Natural killer cell (primary cell): ENCODE data around the gene KREMEN1. TPM values are rescaled to one million over a fixed set of nuclear protein-coding genes. Genes with fewer than 3 reads are reported as not detected.

Experiments
- ATAC-seq, 3 donors: fragments of 150-1000 bp in 2 of 3; fragments of 200-7000 bp in 1 of 3; cut with Tn5 transposase; 1 replicate in 1 of 3; 2 replicates in 2 of 3; pipeline ENCODE4 v1.10.0; 2021; ENCODE audit warnings: mild to moderate bottlenecking in 2 of 3, moderate library complexity in 2 of 3
- DNase-seq, 2 donors: peaks; one replicate each; pipeline versions ENCODE4 v3.0.0 to v3.0.0-alpha.2; 2013 to 2021; ENCODE audit warnings: mixed read lengths in 1 of 2
- H3K27ac ChIP-seq: one replicate; pipeline ENCODE4 v1.5.1; 2013; ENCODE audit warnings: mild to moderate bottlenecking, low read length
- H3K27me3 ChIP-seq: one replicate; pipeline ENCODE4 v1.6.1; 2013; ENCODE audit warnings: low read length; ENCODE audit not compliant: control insufficient read depth, insufficient read depth
- H3K36me3 ChIP-seq: one replicate; pipeline ENCODE4 v1.6.1; 2013; ENCODE audit warnings: low read length; ENCODE audit not compliant: control insufficient read depth, insufficient read depth
- H3K4me1 ChIP-seq: one replicate; pipeline ENCODE4 v1.6.1; 2013; ENCODE audit warnings: low read length; ENCODE audit not compliant: control insufficient read depth, insufficient read depth
- H3K4me3 ChIP-seq: one replicate; pipeline ENCODE4 v1.5.1; 2013; ENCODE audit warnings: low read length
- H3K9me3 ChIP-seq: one replicate; pipeline ENCODE4 v1.6.1; 2013; ENCODE audit warnings: low read length; ENCODE audit not compliant: control insufficient read depth, insufficient read depth
- H3K27ac Mint-ChIP-seq, 2 donors: one replicate each; pipeline ENCODE4 v1.8.0; 2022; ENCODE audit warnings: mild to moderate bottlenecking in 2 of 2, mixed read lengths in 2 of 2, moderate library complexity in 1 of 2
- H3K27me3 Mint-ChIP-seq, 2 donors: one replicate each; pipeline ENCODE4 v1.8.0; 2022; ENCODE audit warnings: low read depth in 2 of 2, mixed read lengths in 2 of 2
- H3K36me3 Mint-ChIP-seq: one replicate; pipeline ENCODE4 v1.8.0; 2022; ENCODE audit warnings: mixed read lengths
- H3K4me1 Mint-ChIP-seq, 2 donors: one replicate each; pipeline ENCODE4 v1.8.0; 2022; ENCODE audit warnings: mixed read lengths in 2 of 2
- H3K4me3 Mint-ChIP-seq: one replicate; pipeline ENCODE4 v1.8.0; 2022; ENCODE audit warnings: mild to moderate bottlenecking, moderate library complexity, mixed read lengths
- H3K9me3 Mint-ChIP-seq, 2 donors: one replicate each; pipeline ENCODE4 v1.8.0; 2022; ENCODE audit warnings: mixed read lengths in 2 of 2
- WGBS: methylation state at CpG from one replicate; pipeline ENCODE4 v1.1.7; 2013; ENCODE audit warnings: missing lambda C conversion rate; ENCODE audit not compliant: insufficient coverage; 5-methylcytosine and 5-hydroxymethylcytosine counted together
- intact Hi-C: fragments of 100-400 bp; cut with micrococcal nuclease; formaldehyde crosslinking; loops from one replicate; pipeline ENCODE4 v1.14.2; 2022
- total RNA-seq, 4 donors: library from RNA; stranded (reverse); fragments of 120-200 nt in 1 of 4; gene quantifications; one replicate each; pipeline versions ENCODE4 v1.2.3 to v1.2.4, GENCODE V29; 2013 to 2022
- TF ChIP-seq, protein P1 (sequence below): fragments of 200-600 bp; IDR thresholded peaks from one replicate; pipeline ENCODE4 v1.8.0; 2022; ENCODE audit warnings: antibody characterized with exemption

The KREMEN1 gene
- total RNA-seq, 3 donors from 2014 or later (not counting 1 experiment from before 2014, with no cell fraction given) = 0.23 TPM; not detected in 2

DNA sequence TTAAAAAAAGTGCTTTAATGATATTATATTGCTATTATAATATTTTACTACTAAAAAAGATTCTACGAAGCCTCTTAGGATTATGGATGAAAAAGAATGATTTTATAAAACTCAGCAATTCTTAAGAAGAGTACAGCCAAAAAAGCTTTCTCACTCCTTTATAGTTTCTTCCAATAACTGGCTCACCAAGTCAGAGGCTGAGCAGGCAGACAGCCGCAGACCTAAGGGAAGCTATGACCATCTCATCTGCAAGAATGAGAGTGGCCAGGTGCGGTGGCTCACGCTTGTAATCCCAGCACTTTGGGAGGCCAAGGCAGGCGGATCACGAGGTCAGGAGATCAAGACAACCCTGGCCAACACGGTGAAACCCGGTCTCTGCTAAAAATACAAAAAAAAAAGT, 120.2 kb downstream of the KREMEN1 start:
- Histone ChIP-seq H3K27ac (no peak overlapping the region), H3K4me1 (no peaks in the 10 kb centered on the region), H3K9me3 (no peaks in the 10 kb centered on the region), H3K27me3 (no peaks in the 10 kb centered on the region), H3K36me3 (no peaks in the 10 kb centered on the region), H3K4me3 (no peak overlapping the region)
- ATAC-seq (no peak), DNase-seq (no peak)
- intact Hi-C loops = no loop called here
- Mint-ChIP-seq H3K27ac (no peak overlapping the region), H3K27me3 (no peaks in the 10 kb centered on the region), H3K4me3 (no peak overlapping the region), H3K4me1 (peaks cover 0 to 5% of the 10 kb centered on the region in 2 donors), H3K36me3 (no peaks in the 10 kb centered on the region), H3K9me3 (no peaks in the 10 kb centered on the region)
- WGBS = 96% methylated on average over 7 of the region's 8 CpGs
- TF ChIP-seq, protein P1, sequence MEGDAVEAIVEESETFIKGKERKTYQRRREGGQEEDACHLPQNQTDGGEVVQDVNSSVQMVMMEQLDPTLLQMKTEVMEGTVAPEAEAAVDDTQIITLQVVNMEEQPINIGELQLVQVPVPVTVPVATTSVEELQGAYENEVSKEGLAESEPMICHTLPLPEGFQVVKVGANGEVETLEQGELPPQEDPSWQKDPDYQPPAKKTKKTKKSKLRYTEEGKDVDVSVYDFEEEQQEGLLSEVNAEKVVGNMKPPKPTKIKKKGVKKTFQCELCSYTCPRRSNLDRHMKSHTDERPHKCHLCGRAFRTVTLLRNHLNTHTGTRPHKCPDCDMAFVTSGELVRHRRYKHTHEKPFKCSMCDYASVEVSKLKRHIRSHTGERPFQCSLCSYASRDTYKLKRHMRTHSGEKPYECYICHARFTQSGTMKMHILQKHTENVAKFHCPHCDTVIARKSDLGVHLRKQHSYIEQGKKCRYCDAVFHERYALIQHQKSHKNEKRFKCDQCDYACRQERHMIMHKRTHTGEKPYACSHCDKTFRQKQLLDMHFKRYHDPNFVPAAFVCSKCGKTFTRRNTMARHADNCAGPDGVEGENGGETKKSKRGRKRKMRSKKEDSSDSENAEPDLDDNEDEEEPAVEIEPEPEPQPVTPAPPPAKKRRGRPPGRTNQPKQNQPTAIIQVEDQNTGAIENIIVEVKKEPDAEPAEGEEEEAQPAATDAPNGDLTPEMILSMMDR = no peak

DNA sequence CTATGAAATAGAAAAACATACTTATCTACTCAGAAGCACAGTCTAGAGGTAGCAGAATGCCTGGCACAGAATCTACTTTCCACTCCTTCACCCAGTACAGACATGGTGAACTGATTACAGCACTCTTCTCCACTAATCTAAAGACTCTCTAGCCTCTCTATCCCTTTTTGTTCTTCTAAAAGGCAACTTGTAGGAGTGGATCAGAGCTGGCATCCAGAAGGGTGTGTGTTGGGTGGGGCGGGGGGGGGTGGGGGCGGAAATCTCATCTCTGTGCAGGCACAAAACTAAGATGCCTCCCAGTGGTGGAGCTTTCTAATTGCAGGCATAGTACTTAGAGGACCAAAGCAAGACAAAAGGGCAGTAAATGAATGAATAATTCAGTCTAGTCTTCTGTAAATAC, 121.3 kb downstream of the KREMEN1 start:
- no peaks in the 10 kb centered on the region for H3K36me3 ChIP-seq
- H3K4me3 ChIP-seq = no peak overlapping the region
- H3K27ac ChIP-seq = no peak overlapping the region
- TF ChIP-seq, protein P1 = no peak
- H3K27me3 ChIP-seq = no peaks in the 10 kb centered on the region
- H3K4me1 ChIP-seq = no peaks in the 10 kb centered on the region
- H3K4me3 Mint-ChIP-seq = no peak overlapping the region
- no peak for DNase-seq
- 95% methylated on average over 2 of the region's 2 CpGs for WGBS
- ATAC-seq = no peak
- no peaks in the 10 kb centered on the region for H3K9me3 Mint-ChIP-seq
- H3K36me3 Mint-ChIP-seq = no peaks in the 10 kb centered on the region
- intact Hi-C loops = no loop called here
- H3K9me3 ChIP-seq = no peaks in the 10 kb centered on the region
- no peak overlapping the region for H3K27ac Mint-ChIP-seq
- no peaks in the 10 kb centered on the region for H3K27me3 Mint-ChIP-seq
- peaks cover 0 to 5% of the 10 kb centered on the region in 2 donors for H3K4me1 Mint-ChIP-seq

DNA sequence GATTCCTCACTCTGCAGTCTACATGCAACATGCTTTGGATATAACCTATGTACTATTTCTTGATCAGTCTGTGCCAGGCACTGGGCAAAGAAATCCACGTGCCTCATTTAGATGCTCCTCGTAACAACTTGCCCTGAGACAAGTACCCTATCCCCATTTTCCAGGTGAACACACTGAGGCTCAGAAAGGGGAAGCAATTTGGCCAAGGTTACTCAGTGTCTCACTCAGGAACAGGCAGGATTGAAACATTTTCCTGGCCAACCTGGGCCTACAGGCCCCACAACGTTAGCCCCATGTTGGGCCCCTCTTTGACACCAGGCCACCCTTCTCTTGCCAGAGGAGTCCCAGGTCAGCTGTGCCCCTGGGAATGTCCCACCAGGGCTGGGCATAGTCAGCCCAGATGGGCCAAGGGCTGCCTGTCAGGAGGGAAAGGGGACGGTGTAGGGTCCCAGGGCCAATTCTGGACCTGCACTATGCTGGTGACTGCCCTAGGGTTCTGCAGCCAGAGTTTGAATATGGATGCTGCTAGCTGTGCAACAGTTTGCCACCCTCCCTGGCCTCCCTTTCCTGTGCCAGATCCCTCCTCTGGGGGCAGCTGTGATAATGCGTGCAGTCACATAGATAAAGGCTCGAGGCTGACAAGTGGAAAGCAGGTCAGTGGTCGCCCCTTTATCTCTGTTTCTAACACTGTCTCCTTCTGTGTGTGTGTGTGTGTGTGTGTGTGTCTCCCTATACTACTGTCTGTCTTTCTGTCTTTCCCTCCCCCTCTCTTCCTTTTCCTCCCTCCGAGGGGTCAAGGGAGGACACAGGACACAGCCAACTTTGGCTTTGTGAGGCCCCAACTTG, 122.5 kb downstream of the KREMEN1 start:
- peak in 2 of 3 donors; percentile 19 to 70 for ATAC-seq
- H3K36me3 Mint-ChIP-seq = no peaks in the 10 kb centered on the region
- no peaks in the 10 kb centered on the region for H3K27me3 ChIP-seq
- H3K27ac Mint-ChIP-seq = no peak overlapping the region
- H3K4me3 Mint-ChIP-seq = no peak overlapping the region
- no peaks in the 10 kb centered on the region for H3K27me3 Mint-ChIP-seq
- H3K9me3 ChIP-seq = no peaks in the 10 kb centered on the region
- 72% methylated on average over 6 of the region's 8 CpGs for WGBS
- H3K27ac ChIP-seq = no peak overlapping the region
- no peaks in the 10 kb centered on the region for H3K36me3 ChIP-seq
- TF ChIP-seq, protein P1 = no peak
- no peaks in the 10 kb centered on the region for H3K9me3 Mint-ChIP-seq
- intact Hi-C loops = no loop called here
- DNase-seq = no peak
- H3K4me1 ChIP-seq = no peaks in the 10 kb centered on the region
- no peak overlapping the region for H3K4me3 ChIP-seq
- H3K4me1 Mint-ChIP-seq = peaks cover 0 to 5% of the 10 kb centered on the region in 2 donors
